IMR-90 (cell line): ENCODE data around the gene NDC80. TPM values are rescaled to one million over a fixed set of nuclear protein-coding genes. Genes with fewer than 3 reads are reported as not detected.

Source experiments
- ATAC-seq: fragments of 200-7000 bp; cut with Tn5 transposase; 2 replicates; pipeline ENCODE4 v1.9.1; 2020; ENCODE audit warnings: low read depth, mild to moderate bottlenecking, moderate library complexity
- BruUV-seq: library from RNA; stranded (reverse); fragments of 400-500 nt; replicated peaks from 2 replicates; lab custom pipeline; 2021; lab: Mats Ljungman, UMichigan
- CTCF ChIA-PET: fragments of 300-600 bp; formaldehyde crosslinking; extraction: SDS; loops from one replicate; lab custom pipeline; 2021; ENCODE audit warnings: antibody characterized with exemption; lab: Yijun Ruan, JAX
- POLR2A ChIA-PET: fragments of 300-600 bp; sonication (Branson Sonifier 250); formaldehyde crosslinking; loops from one replicate; lab custom pipeline; 2022; ENCODE audit warnings: antibody characterized with exemption; ENCODE audit not compliant: unreplicated experiment; lab: Charles Lee
- DNase-seq: peaks from one replicate; pipeline ENCODE4 v3.0.0; 2013
- H2AFZ ChIP-seq: replicated peaks from 2 replicates; pipeline ENCODE3; 2013; ENCODE audit warnings: low read length, mild to moderate bottlenecking; ENCODE audit not compliant: poor library complexity
- H2AK5ac ChIP-seq: 2 replicates; pipeline ENCODE4 v1.6.1; 2013; ENCODE audit warnings: low read depth, low read length, inconsistent platforms
- H2AK9ac ChIP-seq: replicated peaks from 2 replicates; pipeline ENCODE3; 2013; ENCODE audit warnings: mild to moderate bottlenecking, low read depth, low read length, moderate library complexity; ENCODE audit not compliant: poor library complexity
- H2BK120ac ChIP-seq: 2 replicates; pipeline ENCODE4 v1.6.1; 2013; ENCODE audit warnings: low read depth, low read length, inconsistent platforms
- H2BK15ac ChIP-seq: 3 replicates; pipeline ENCODE4 v1.6.1; 2013; ENCODE audit warnings: low read depth, low read length, inconsistent platforms
- H2BK20ac ChIP-seq: 2 replicates; pipeline ENCODE4 v1.6.1; 2013; ENCODE audit warnings: low read depth, mild to moderate bottlenecking, inconsistent platforms, low read length, moderate library complexity
- H2BK5ac ChIP-seq: 2 replicates; pipeline ENCODE4 v1.6.1; 2013; ENCODE audit warnings: mild to moderate bottlenecking, low read depth, low read length, inconsistent platforms; ENCODE audit not compliant: poor library complexity, severe bottlenecking
- H3K14ac ChIP-seq: replicated peaks from 2 replicates; pipeline ENCODE4 v1.6.1; 2013; ENCODE audit warnings: low read depth, low read length, inconsistent platforms
- H3K18ac ChIP-seq: 2 replicates; pipeline ENCODE4 v1.6.1; 2013; ENCODE audit warnings: low read depth, low read length, control low read depth
- H3K23ac ChIP-seq: 2 replicates; pipeline ENCODE4 v1.6.1; 2013; ENCODE audit warnings: low read depth, low read length, inconsistent platforms
- H3K27ac ChIP-seq: 2 replicates; pipeline ENCODE4 v1.5.1; 2013; ENCODE audit warnings: mild to moderate bottlenecking, control low read depth, low read length; ENCODE audit not compliant: insufficient read depth
- H3K27me3 ChIP-seq: 2 replicates; pipeline ENCODE4 v1.6.1; 2013; ENCODE audit warnings: low read length; ENCODE audit not compliant: control insufficient read depth, insufficient read depth
- H3K36me3 ChIP-seq: 2 replicates; pipeline ENCODE4 v1.6.1; 2013; ENCODE audit warnings: low read length, mixed read lengths; ENCODE audit not compliant: control insufficient read depth, insufficient read depth
- H3K4ac ChIP-seq: 2 replicates; pipeline ENCODE4 v1.6.1; 2013; ENCODE audit warnings: low read depth, low read length, inconsistent platforms
- H3K4me1 ChIP-seq: 2 replicates; pipeline ENCODE4 v1.6.1; 2013; ENCODE audit warnings: low read length, mixed read lengths; ENCODE audit not compliant: control insufficient read depth, insufficient read depth
- H3K4me2 ChIP-seq: 2 replicates; pipeline ENCODE4 v1.6.1; 2013; ENCODE audit warnings: low read depth, mild to moderate bottlenecking, control low read depth, low read length, moderate library complexity
- H3K4me3 ChIP-seq: 2 replicates; pipeline ENCODE4 v1.5.1; 2013; ENCODE audit warnings: low read depth, mild to moderate bottlenecking, control low read depth, low read length, moderate library complexity; ENCODE audit not compliant: insufficient read depth
- H3K56ac ChIP-seq: 2 replicates; pipeline ENCODE4 v1.6.1; 2013; ENCODE audit warnings: low read length, inconsistent platforms; ENCODE audit not compliant: insufficient read depth; ENCODE audit errors: extremely low read depth
- H3K79me1 ChIP-seq, 2 experiments: 2 replicates each; pipeline ENCODE4 v1.6.1; 2013; ENCODE audit warnings: low read length in 2 of 2, inconsistent platforms in 1 of 2, low read depth in 1 of 2
- H3K9ac ChIP-seq: 2 replicates; pipeline ENCODE4 v1.6.1; 2013; ENCODE audit warnings: low read depth, low read length, control low read depth
- H3K9me1 ChIP-seq: 2 replicates; pipeline ENCODE4 v1.6.1; 2013; ENCODE audit warnings: low read length, inconsistent platforms; ENCODE audit not compliant: insufficient read depth
- H3K9me3 ChIP-seq: 2 replicates; pipeline ENCODE4 v1.6.1; 2013; ENCODE audit warnings: low read length; ENCODE audit not compliant: control insufficient read depth, insufficient read depth
- H4K20me1 ChIP-seq: 2 replicates; pipeline ENCODE4 v1.6.1; 2013; ENCODE audit warnings: low read length, inconsistent platforms; ENCODE audit not compliant: insufficient read depth
- H4K5ac ChIP-seq: 2 replicates; pipeline ENCODE4 v1.6.1; 2013; ENCODE audit warnings: mild to moderate bottlenecking, low read depth, low read length, control low read depth
- H4K8ac ChIP-seq, 2 experiments: 2 replicates each; pipeline ENCODE4 v1.6.1; 2013; ENCODE audit warnings: low read depth in 2 of 2, low read length in 2 of 2, control low read depth in 1 of 2, inconsistent platforms in 1 of 2
- H4K91ac ChIP-seq: 2 replicates; pipeline ENCODE4 v1.6.1; 2013; ENCODE audit warnings: low read depth, low read length, inconsistent platforms; ENCODE audit not compliant: insufficient read depth
- BHLHE40 ChIP-seq: fragments of 150-350 bp; IDR thresholded peaks from 2 replicates; pipeline ENCODE4 v1.6.1; 2016; ENCODE audit warnings: mild to moderate bottlenecking, low read depth, low read length
- CEBPB ChIP-seq: IDR thresholded peaks from 2 replicates; pipeline ENCODE4 v1.6.1; 2012; ENCODE audit warnings: low read depth, low read length, improper control_type of control experiment
- FOS ChIP-seq: fragments of 150-350 bp; IDR thresholded peaks from 2 replicates; pipeline ENCODE4 v1.6.1; 2016; ENCODE audit warnings: low read depth, low read length
- MAFK ChIP-seq: IDR thresholded peaks from 2 replicates; pipeline ENCODE4 v1.6.1; 2012; ENCODE audit warnings: low read depth, low read length, improper control_type of control experiment
- MAZ ChIP-seq: IDR thresholded peaks from 2 replicates; pipeline ENCODE4 v1.6.1; 2012; ENCODE audit warnings: low read depth, mild to moderate bottlenecking, low read length, improper control_type of control experiment, moderate library complexity, borderline replicate concordance
- MXI1 ChIP-seq: IDR thresholded peaks from 2 replicates; pipeline ENCODE4 v1.6.1; 2012; ENCODE audit warnings: low read depth, mild to moderate bottlenecking, low read length, moderate library complexity, borderline replicate concordance
- NFE2L2 ChIP-seq: fragments of 150-350 bp; IDR thresholded peaks from 2 replicates; pipeline ENCODE4 v1.6.1; 2016; ENCODE audit warnings: low read depth, mild to moderate bottlenecking, low read length
- POLR2A ChIP-seq: IDR thresholded peaks from 2 replicates; pipeline ENCODE4 v1.6.1; 2012; ENCODE audit warnings: mild to moderate bottlenecking, low read depth, low read length
- RAD21 ChIP-seq: IDR thresholded peaks from 2 replicates; pipeline ENCODE4 v1.6.1; 2012; ENCODE audit warnings: low read length, improper control_type of control experiment
- RCOR1 ChIP-seq: IDR thresholded peaks from 2 replicates; pipeline ENCODE4 v1.6.1; 2012; ENCODE audit warnings: mild to moderate bottlenecking, low read length, improper control_type of control experiment; ENCODE audit not compliant: insufficient replicate concordance
- RFX5 ChIP-seq: IDR thresholded peaks from 2 replicates; pipeline ENCODE4 v1.8.0; 2012; ENCODE audit warnings: low read depth, mild to moderate bottlenecking, low read length, moderate library complexity
- SMC3 ChIP-seq: fragments of 150-350 bp; IDR thresholded peaks from 2 replicates; pipeline ENCODE4 v1.6.1; 2016; ENCODE audit warnings: low read depth, mild to moderate bottlenecking, antibody characterized with exemption, low read length, moderate library complexity
- USF2 ChIP-seq: fragments of 150-350 bp; IDR thresholded peaks from 2 replicates; pipeline ENCODE4 v1.6.1; 2017; ENCODE audit warnings: mild to moderate bottlenecking, antibody characterized with exemption, low read length, low read depth
- WGBS, 2 experiments: methylation state at CpG; one replicate each; pipeline versions ENCODE4 v1.1.5 to v1.1.7; 2013; ENCODE audit warnings: missing lambda C conversion rate in 2 of 2; ENCODE audit not compliant: insufficient read length in 1 of 2; ENCODE audit errors: extremely low coverage in 2 of 2; 5-methylcytosine and 5-hydroxymethylcytosine counted together
- dilution Hi-C: fragments of 300-500 bp; cut with HindIII; formaldehyde crosslinking; loops from one replicate; pipeline ENCODE4 v1.14.3; 2018; ENCODE audit warnings: low sequenced_read_pairs; ENCODE audit not compliant: unreplicated experiment
- in situ Hi-C: fragments of 300-500 bp; cut with MboI; formaldehyde crosslinking; loops from 3 replicates; pipeline ENCODE4 v1.14.3; 2019; ENCODE audit warnings: low sequenced_read_pairs, inconsistent platforms, mixed read lengths
- intact Hi-C: fragments of 100-400 bp; cut with micrococcal nuclease; formaldehyde crosslinking; loops from 2 replicates; pipeline ENCODE4 v1.10.0; 2022
- polyA plus RNA-seq, 3 experiments: library from polyadenylated mRNA; depleted of rRNA; stranded (reverse); fragments of >200 nt; gene quantifications; 2 replicates each; pipeline ENCODE4 v1.2.3, GENCODE V29; 2012; ENCODE audit warnings: low replicate concordance in 1 of 3
- total RNA-seq: library from RNA; depleted of rRNA; stranded (reverse); fragments of >200 nt; gene quantifications from 2 replicates; pipeline ENCODE4 v1.2.3, GENCODE V29; 2012
- TF ChIP-seq, protein P1 (sequence below): conservative IDR thresholded peaks from 2 replicates; pipeline ENCODE4 v1.5.1; 2012; ENCODE audit warnings: mild to moderate bottlenecking, low read depth, low read length, improper control_type of control experiment

NDC80 gene
- total and polyA plus RNA-seq, 2 of the 4 experiments (the other 2 are of a cell fraction): 11.8 to 15.5 TPM

- no peak overlapping the region for H3K4ac ChIP-seq
- no peak for ATAC-seq
- H2BK15ac ChIP-seq: no peak overlapping the region
- H3K14ac ChIP-seq: no peak overlapping the region
- POLR2A ChIA-PET: no interaction called here
- no peak overlapping the region for H4K91ac ChIP-seq
- no peak overlapping the region for H3K9ac ChIP-seq
- in situ Hi-C loops (loop anchor here (25.0 kb wide), 1 partner anchor 939 kb away; no protein-coding TSS in a partner anchor), intact Hi-C loops (no loop called here), dilution Hi-C loops (no loop called here)
- H4K8ac ChIP-seq: no peak overlapping the region
- no peaks in the 10 kb centered on the region for H3K27me3 ChIP-seq
- no peak overlapping the region for H3K4me2 ChIP-seq
- no peak overlapping the region for H3K4me3 ChIP-seq
- H2AK9ac ChIP-seq: no peak overlapping the region
- H2BK5ac ChIP-seq: no peak overlapping the region
- no peak overlapping the region for H3K18ac ChIP-seq
- BruUV-seq: no TSS peak
- no peak overlapping the region for H4K5ac ChIP-seq
- no peaks in the 10 kb centered on the region for H3K9me3 ChIP-seq
- no peak overlapping the region for H2AFZ ChIP-seq
- H3K4me1 ChIP-seq: no peaks in the 10 kb centered on the region
- DNase-seq: no peak
- CTCF ChIA-PET: no interaction called here
- no peaks in the 10 kb centered on the region for H4K20me1 ChIP-seq
- no peak overlapping the region for H2AK5ac ChIP-seq
- no peak overlapping the region for H3K23ac ChIP-seq
- H2BK120ac ChIP-seq: no peak overlapping the region
- H3K56ac ChIP-seq: no peak overlapping the region
- no peak overlapping the region for H2BK20ac ChIP-seq
- WGBS, 2 experiments: no CpG with 5 or more reads among the region's 2 CpGs
- no peaks in the 10 kb centered on the region for H3K9me1 ChIP-seq
- TF ChIP-seq CEBPB: no peak
- no peak for TF ChIP-seq FOS
- TF ChIP-seq RAD21: no peak
- TF ChIP-seq USF2: no peak
- TF ChIP-seq BHLHE40: no peak
- no peak for TF ChIP-seq MAFK
- no peak for TF ChIP-seq RCOR1
- no peak for TF ChIP-seq POLR2A
- TF ChIP-seq RFX5: no peak
- no peak for TF ChIP-seq SMC3
- no peak for TF ChIP-seq MXI1
- TF ChIP-seq MAZ: no peak
- TF ChIP-seq, protein P1, sequence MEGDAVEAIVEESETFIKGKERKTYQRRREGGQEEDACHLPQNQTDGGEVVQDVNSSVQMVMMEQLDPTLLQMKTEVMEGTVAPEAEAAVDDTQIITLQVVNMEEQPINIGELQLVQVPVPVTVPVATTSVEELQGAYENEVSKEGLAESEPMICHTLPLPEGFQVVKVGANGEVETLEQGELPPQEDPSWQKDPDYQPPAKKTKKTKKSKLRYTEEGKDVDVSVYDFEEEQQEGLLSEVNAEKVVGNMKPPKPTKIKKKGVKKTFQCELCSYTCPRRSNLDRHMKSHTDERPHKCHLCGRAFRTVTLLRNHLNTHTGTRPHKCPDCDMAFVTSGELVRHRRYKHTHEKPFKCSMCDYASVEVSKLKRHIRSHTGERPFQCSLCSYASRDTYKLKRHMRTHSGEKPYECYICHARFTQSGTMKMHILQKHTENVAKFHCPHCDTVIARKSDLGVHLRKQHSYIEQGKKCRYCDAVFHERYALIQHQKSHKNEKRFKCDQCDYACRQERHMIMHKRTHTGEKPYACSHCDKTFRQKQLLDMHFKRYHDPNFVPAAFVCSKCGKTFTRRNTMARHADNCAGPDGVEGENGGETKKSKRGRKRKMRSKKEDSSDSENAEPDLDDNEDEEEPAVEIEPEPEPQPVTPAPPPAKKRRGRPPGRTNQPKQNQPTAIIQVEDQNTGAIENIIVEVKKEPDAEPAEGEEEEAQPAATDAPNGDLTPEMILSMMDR: no peak
- TF ChIP-seq NFE2L2: no peak
- no peaks in the 10 kb centered on the region for H3K36me3 ChIP-seq
- H3K79me1 ChIP-seq: no peaks in the 10 kb centered on the region
- no peak overlapping the region for H3K27ac ChIP-seq
Observed at GRCh38 chr18:2526329-2526728, 45.0 kb upstream of the NDC80 start.
